Activated CD4-positive, alpha-beta T cell treated with anti-CD3 and anti-CD28 coated beads, Interleukin-2, amount 50 U/mL, for 16 hours (primary cell): ENCODE data around the gene GOLGA3.
A peak's percentile ranks its signal among the peaks of the same experiment; 100 is the strongest.
"Not testable (repeated sequence)": the region's sequence is repeated elsewhere in the genome, so short reads cannot be mapped to it uniquely, and the experiment has no call there.

Source experiments
- DNase-seq: peaks from one replicate; pipeline ENCODE4 v3.0.0-alpha.2; 2020

Gene GOLGA3

DNA sequence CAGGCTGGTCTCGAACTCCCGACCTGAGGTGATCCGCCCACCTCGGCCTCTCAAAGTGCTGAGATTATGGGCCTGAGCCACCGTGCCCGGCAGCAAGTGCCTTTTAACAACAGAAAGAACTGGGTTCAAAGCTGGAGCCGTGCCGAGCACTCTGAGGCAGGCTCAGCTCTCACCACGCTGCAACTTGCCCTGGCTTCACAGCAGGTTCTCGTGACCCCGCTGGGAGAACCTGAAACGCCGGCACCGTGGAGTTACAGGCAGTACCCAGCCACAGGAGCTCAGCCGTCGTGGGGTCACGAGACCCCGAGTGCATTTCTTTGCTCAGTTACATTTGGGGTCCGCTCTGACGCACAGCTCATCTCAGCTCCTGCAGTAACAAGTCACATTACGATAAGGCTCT is 14.4 kb downstream of the GOLGA3 start:
- DNase-seq, result no peak

DNA sequence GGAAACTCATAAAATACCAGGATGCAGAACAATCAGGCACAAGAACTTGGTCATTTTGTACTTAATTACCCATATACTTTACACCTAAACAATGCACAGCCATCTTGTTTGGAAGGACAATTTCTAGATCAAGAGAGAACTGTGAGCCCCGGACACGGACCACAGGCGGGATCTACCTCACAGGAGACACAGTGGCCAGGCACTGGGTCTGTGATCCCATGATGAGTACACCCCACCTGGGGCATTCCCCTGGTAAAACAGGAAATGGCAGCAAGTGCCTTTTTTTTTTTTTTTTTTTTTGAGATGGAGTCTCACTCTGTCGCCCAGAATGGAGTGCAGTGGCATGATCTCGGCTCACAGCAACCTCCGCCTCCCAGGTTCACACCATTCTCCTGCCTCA is 15.2 kb downstream of the GOLGA3 start:
- no peak for DNase-seq

DNA sequence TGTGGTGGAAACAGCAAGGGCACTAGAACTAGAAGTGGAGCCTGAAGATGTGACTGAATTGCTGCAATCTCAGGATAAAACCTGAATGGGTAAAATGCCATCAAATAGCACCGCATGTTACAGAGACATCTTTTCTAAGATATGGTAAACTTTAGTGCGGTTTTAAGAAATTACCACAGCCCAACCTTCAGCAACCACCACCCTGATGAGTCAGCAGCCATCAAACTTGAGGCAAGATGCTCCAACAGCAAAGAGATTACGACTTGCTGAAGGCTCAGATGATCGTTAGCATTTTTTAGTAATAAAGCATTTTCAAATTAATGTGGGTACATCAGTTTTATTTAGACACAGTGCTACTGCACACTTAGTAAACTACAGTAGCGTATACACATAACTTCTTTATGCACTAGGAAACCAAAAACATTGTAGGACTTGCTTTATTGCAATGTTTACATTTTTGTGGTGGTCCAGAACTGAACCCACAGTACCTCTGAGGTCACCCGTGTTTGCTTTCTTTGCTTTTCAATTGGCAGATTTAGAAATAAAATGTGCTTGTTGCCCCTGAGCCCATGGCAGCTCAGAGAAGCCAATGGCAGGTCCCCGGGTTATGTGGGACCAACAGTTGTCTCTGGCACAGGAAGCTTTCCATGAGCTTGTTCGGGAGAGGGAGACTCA is 15.9 kb downstream of the GOLGA3 start:
- DNase-seq, result peak; percentile 19

DNA sequence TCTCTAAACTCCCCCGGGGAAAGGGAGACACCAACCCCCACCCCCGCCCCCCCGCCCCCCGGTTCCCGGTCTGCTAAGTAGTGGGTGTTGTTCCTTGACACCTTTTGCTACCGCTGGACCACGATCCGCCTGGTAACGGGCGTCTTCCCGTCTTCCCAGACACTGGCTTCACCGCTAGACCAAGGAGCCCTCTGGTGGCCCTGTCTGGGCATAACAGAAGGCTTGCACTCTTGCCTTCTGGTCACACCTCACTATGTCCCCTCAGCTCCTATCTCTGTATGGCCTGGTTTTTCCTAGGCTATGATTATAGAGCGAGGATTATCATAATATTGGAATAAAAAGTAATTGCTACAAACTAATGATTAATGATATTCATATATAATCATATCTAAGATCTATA is 19.3 kb downstream of the GOLGA3 start:
- not testable (repeated sequence) for DNase-seq

DNA sequence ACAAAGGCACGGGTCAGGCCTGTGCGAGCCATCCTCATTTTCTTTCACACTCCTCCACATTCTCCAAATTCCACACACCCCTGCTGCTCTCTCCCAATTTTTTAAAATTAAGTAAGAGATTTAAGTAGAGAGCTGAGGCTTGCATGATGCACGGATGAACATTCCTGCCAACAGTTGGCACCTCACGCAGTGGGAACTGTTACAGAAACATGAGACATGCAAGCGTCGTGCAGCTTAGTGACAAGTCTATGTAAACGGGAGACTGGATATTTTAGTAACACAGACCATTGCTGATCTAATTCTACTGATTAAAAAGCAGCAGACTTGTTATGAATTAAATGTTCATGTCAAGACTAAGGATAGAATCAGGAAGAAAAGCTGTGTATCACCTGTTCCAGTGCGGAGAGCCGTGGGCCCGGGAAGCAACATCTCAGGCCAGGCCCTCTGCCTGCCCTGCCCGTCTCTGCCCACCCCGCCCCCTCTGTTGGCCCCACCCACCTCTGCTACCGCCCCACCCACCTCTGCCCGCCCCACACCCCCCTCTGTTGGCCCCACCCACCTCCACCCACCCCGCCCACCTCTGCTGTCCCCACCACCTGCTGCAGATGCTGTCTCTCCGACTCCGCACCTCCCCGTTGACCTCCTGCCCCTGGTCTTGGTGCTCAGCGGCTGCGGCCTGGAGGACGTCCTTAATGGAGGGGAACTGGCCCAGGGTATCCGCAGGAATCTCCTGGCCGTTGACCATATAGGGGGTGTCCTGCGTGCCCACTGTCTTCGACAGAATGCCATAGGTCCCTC is 21.2 kb downstream of the GOLGA3 start:
- no peak for DNase-seq

DNA sequence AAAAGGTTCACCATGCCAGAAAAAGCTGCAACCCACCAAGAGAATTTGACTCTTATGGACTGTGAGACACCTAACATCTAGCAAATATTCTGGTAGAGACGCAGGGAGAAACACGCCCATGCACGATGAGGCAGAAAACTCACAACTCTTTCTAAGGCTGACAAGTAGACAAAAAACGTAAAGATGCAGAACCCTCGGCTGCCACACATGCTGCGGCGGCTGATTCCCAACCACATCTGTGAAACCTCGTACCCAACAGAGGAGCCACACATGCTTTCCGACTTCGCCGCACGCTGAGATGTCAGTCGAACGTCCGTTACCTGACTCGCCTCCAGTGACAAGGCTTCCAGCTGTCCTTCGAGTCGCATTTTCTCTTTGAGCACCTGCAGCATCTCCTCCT is 21.8 kb downstream of the GOLGA3 start:
- peak; percentile 14 for DNase-seq

DNA sequence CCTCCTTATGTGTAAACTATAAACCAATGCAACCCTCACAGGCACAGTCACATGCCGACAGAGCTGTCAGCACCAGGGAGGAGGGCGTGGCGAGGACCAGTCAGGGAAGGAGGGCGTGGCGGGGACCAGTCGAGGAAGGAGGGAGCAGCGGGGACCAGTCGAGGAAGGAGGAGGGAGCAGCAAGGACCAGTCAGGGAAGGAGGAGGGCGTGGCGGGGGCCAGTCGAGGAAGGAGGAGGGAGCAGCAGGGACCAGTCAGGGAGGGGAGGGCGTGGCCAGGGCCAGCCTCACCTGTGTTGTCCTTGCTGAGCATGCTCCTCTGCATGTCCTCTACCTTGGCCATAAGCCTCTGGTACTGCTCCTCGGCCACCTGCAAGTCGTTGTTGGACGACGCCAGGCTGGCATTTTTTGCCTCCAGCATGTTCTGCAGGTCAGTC is 24.2 kb downstream of the GOLGA3 start:
- DNase-seq, result no peak

DNA sequence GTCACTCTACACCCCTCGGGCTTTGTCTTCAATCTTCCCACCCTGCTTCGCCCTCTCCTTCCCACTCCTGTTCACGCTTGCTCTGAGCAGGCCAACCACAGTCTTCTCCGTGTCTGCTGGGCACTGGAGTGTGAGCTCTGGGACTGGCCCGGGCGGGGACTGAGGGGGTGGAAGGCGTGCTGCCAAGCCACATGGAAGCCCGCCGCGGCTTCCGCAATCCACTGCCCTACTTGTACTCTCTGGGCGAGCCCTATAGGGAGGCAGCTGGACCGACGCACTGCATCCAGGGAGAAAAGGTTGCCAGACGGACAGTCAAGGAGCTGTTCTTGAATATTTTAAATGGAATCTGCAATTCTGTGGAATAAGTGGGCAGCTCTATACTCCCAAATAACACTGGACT is 24.8 kb downstream of the GOLGA3 start:
- no peak for DNase-seq

DNA sequence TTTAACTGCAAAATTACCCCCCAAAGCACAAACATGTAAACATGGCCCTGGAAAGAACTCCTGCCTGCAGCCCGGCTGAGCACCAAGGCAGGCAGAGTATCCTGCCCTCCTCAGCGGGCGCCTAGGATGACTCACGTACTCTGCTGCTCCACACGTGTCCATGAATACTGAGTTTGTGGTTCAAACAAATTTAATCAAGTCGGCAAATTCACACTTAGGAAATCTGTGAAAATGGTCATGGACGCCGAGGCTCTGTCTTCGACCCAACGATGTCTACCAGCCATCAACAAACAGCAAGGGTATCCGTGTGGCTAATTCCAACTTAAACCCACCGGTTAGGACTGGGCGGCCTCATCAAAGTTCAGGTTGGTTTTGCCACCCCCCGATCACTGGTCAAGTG is 25.5 kb downstream of the GOLGA3 start:
- no peak for DNase-seq

DNA sequence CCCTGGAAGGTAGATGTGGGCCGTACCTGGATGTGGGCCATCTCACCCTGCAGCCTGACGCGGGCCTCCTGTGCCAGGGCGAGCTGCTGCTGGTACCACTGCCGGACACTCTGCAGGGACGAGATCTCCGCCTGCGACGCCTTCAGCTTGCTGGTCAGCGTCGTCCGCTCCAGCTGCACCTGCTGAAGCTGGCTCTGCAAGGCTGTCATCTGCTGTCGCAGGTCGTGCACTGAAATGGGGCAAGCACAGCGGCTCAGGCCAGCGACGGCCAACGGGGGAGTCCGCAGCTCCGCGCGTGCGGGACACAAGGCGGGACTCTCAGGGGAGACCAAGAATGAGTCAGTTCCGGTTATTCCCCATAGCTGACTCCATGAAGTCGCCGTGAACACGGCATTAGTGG is 26.9 kb downstream of the GOLGA3 start:
- DNase-seq, result no peak

DNA sequence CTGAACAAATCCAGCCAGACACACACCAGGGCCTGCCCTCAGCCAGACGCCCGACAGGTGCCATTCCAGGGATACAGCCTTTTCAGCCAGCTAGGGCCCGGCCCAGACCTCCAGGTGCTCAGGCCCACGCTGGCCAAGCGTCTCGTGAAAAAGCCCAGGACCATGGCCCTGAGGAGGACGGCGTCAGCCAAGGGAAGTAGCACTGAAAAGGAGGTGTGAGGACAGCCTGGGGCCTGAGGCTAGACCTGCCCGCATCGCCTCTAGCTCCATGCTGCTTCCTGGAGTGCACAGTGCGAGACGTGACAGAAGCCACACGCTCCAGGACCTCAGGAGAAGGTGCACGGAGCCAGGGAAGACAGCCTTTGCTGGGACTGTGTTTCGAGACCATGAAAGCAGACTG is 29.8 kb downstream of the GOLGA3 start:
- DNase-seq, result no peak

DNA sequence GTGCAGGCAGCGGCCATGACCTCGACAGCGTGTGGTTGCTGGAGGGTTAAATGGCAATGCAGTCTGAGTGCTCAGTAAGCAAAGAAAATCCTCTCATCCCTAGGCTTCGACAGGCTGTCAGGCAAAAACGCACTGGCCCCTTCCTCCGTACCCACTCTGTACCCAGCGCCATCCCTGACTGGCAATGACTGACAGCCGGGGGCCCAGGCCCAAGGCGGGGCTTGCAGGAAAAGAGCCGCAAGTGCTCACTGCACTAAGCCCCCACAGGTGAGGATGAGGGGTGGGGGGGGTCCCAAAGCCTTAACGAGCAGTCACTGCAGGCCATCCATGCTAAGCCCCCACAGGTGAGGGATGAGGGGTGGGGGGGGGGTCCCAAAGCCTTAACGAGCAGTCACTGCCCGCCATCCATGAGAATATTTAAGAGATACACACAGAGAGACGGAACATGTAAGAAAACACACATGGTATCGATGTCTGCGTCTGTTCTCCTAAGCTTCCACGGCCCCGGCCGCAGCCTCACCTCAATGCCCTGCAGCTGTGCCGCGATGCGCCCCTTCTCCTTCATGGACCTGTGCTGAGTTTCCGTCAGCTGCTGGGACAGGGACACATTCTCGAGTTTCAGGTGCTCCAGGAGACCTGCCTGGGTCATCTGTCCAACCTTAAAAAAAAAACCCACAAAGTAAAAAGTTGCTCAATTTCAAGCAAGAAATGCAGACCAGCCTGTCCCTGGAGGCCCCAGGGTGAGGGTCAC is 30.7 kb downstream of the GOLGA3 start:
- DNase-seq, result no peak

DNA sequence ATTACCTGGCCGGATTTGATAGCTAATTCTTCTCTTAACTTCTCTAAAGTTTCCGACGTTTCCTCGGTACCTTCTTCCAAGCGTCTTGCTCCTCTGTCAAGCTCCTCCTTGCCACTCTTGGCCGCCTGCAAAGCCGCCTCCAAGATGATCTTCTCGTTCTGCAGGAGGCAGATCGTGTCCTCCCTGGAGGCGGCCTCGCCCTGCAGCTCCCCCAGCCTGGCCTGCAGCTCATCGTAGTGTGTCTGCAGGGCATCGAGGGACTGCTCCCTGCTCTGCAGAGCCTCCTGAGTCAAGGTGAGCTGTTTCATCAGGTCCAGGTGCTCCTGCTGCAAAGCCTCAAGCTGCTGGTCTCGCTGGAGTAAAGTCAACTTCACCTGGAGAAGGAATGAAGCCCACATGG is 32.8 kb downstream of the GOLGA3 start:
- DNase-seq, result no peak

DNA sequence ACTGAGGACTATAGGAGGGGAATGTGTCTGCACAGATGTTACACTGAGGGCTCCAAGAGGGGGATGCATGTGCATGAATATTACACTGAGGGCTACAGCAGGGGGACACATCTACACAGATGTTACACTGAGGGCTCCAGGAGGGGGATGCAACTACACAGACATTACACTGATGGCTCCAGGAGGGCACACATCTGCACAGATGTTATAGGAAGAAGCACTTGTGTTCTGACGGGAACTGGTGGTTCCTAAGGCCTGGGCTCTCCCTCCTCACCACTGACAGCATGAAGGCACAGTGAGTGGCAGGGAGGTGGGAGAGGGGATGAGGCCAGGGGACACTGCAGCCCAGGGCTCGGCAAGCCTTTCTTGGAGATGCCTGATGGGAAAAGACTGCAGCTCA is 36.7 kb downstream of the GOLGA3 start:
- DNase-seq, result not testable (repeated sequence)

DNA sequence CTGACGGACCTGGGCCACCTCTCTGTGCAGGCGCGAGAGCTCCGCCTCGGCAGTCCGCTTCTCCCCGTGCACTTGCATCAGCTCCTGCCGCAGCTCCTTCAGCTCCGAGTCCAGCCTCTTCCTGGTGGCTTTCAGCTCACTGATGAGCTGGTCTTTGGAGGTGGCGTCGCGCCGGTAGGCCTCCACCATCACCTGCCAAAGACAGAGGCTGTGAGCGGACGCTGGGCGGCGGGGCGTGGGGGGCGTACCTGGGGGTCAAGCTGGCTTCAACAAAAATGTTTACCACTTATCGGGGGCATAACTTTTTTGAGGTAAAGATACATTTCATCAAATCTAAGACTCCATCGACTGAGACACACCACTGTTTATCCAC is 39.6 kb downstream of the GOLGA3 start:
- no peak for DNase-seq

DNA sequence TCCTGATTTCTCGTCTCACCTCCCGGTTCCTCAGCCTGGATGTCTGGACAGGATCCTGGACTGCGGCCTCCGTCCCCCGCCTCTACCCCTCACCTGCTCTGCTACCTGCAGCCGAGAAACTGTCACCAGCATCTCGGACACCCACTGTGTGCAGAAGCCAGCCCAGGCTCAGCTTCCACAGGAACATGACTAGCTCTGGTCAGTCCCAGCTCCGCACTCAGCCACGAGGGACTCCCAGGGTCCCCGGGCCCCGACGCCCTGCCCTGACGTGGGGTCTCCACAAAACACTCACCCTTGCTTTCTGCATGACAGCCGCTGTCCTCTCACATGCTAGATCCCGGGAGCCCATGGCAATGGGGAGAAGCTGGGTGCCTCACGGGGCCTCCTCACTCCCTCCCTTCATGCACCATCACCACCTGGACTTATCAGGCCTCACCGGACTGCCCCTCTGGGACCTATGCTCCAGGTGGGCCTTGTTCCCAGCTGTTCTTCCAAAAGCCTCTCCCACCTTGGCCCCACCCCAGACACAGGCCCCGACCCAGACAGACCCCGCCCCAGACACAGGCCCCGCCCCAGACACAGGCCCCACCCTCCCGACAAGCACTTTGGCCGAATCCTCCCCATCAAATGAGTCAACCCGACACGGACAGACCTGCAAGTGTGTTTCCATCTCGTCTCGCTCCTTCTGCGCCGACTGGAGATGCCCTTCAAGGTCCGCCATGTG is 40.1 kb downstream of the GOLGA3 start:
- DNase-seq, result no peak

DNA sequence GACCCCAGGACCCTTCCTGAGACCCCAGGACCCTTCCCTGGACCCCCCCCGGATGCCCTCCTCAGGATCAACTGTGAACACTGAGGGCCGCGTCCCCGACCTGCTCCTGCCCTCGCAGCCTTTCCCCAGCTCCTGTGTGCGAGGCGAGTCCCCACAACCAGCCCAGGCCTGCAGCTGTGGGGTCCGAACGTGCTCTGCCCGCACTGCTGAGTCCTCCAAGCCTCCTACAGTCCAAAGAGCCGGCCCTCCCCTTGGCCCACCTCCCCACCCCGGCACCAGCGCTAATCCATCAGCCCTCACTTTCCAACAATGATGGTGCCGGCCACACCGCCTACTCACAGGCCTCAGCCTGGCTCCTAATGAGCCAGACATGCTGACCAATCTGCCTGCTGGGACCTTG is 40.8 kb downstream of the GOLGA3 start:
- DNase-seq, result no peak

DNA sequence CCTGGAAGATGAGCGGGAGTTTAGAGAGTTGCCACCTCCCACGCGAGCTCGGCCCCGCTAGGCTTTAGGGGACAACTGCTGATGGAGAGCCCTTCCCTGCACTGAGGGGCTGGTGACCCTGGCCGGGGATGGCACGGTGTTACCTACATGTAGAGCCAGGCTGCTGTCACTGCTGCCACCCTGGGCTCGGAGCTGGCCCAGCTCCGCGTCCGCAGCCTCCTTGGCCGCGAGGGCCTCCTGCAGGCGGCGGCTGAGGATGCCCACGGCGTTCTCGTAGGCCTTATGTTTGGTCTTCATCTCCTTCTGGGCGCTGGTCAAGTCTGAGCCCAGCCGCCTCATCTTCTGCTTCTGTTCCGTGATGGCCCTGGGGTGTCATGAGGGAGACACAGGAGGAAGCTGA is 42.5 kb downstream of the GOLGA3 start:
- no peak for DNase-seq

DNA sequence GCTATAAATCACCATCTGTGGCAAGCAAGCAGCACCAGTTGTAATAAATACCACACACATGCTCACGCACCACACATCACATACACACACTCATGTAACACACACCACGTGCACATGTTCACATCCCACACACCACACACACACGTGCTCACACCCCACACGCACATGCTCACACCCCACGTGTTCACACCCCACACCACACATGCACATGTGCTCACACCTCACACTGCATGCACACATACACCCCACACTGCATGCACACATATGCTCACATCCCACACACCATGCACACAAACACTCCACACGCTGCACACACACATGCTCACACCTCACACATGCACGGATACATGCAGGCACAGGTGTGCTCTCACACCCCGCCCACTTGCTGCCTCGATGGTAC is 44.1 kb downstream of the GOLGA3 start:
- DNase-seq, result no peak

DNA sequence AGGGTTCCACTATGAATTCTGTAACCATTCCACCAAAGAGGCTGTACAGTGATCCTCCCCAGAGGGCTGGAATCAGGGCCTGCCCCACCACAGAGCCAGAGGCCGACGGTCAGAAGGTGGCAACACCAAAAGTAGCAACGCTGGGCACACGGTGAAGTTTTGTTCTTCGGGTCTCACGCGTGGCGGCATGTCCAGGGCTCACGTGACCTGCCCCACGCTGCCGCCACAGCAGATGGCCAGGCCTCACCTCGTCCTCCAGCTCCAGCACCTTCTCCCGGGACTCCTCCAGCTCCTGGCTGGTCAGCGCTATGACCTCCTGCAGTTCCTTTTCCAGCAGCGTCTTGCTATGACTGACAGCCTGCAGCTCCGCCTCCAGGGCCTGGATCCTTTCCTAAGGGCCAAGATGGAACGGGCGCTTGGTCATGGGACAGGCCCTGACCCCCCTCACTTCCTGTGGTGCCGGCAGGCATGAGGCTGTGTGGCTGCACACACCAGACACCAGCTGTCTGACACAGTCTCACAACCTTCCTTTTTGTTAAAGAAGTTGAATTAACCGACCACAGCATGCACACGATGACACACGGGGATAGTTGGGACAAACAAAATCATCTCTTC is 44.6 kb downstream of the GOLGA3 start:
- no peak for DNase-seq

DNA sequence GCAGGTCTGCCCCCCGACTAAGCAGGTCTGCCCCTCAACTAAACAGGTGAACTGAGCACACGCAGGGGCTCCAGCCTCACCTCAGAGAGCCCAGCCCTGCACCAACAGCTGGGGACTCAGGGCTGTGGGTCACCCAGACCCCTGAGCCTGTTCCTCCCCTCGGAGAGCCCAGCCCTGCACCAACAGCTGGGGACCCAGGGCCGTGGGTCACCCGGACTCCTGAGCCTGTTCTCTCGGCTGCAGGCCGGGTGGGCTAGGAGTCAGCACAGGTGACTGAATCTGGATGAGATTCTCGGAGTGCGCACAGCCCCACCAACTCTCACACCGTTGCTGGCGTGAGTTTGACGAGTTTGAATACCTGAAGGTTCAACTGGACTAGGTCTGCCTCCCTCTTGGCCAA is 46.7 kb downstream of the GOLGA3 start:
- DNase-seq, result no peak

DNA sequence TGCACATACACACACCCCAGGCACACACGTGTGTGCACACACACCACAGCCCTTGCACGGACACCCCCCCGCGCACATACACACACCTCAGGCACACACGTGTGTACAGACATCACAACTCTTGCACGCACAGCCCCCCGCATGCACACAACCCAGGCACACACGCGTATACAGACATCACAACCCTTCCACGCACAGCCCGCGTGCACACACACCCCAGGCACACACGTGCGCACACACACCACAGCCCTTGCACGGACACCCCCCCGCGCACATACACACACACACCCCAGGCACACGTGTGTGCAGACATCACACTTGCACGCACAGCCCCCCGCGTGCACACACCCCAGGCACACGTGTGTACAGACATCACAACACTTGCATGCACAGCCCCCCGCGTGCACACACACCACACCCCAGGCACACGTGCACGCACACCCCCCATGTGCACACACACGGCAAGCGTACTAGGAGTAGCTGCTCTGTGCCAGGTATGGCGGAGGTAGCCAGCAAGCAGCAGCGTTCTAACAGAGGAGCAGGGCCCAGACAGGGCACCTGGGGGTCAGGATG is 48.8 kb downstream of the GOLGA3 start:
- DNase-seq, result no peak

DNA sequence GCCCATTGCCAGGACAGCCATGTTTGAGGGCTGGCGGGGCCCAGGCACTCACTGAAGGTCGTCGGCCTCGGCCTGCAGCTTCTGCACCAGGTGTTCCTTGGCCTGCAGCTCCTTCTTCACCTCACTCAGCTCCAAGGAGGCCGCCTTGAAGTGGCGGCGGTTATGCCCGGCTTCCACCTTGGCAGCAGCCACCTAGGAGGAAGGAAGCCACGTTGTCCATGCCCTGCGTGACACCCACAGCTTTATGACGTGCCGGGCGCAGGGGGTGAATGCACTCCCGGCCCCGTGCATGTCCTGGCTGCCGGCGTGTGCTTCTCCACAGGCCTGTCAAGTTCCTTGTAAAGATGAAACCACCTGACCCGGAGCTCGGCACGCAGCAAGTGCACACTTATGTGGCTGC is 51.1 kb downstream of the GOLGA3 start:
- no peak for DNase-seq
